GM19193 (cell line): ENCODE measurements around the gene PYCARD.
A peak's percentile ranks its signal among the peaks of the same experiment; 100 is the strongest.

Experiments
- POLR2A ChIP-seq: IDR thresholded peaks from 4 replicates; pipeline ENCODE4 v1.6.1; 2011; ENCODE audit not compliant: insufficient read depth, insufficient read length; ENCODE audit errors: extremely low read depth

Gene PYCARD

DNA sequence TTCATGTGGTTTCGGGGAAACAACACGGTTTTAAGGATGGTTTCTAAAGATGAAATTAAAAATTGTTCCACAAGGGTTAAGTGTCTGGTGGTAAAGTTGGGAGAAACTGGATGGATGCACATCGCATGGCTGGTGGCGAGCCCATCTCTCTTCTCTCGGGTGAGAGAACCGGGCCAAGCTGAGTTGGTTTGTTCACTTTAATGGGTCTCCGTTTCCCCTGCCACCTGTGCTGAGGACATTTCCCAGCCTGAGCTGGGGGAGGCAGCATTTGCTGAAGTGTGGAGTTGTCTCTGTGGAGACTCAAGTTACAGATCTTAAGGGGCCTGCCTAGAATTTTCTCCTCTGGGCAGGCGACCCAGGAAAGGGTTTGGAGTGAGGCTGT is 14.8 kb downstream of the PYCARD start:
- peak; percentile 25 for TF ChIP-seq POLR2A

DNA sequence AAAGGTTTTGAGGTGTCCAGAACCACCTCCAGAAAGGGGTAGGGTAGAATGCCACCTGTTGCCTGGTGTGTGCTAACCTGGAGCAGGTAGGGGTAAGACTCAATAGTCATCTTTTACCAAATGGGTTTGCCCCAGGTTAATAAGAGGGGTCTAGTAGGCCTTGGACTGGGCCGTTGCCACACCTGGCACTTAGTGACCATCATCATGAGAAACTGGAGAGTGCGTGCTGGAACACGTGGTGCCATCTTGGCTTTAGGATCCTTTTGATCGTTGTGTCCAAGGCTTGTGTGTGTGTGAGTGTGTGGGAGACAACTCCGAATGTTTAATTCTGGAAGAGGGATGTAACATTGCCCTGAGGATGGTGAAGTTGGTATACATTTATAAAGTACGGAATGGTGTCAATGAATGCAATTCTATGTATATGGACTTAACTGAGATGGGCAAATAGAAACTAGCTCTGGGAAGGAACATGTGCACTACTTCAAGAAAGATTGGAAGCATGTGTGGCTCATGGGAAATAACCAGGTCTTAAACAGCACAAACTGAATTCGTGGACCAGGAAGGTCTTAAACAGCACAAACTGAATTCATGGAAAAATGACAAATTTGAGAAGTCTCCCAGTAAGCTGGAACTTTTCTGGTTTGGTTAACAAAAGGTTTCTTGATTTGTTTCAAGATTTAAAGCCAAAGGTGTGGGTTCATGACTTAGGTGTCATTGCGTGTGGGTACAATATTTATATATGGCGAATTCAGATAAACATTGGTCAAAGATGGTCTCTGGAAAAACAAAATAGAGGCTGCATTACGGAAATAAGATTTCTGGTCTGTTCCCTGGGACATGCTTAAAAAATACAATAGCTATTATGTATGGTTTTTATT is 15.4 kb downstream of the PYCARD start:
- peak; percentile 21 for TF ChIP-seq POLR2A

DNA sequence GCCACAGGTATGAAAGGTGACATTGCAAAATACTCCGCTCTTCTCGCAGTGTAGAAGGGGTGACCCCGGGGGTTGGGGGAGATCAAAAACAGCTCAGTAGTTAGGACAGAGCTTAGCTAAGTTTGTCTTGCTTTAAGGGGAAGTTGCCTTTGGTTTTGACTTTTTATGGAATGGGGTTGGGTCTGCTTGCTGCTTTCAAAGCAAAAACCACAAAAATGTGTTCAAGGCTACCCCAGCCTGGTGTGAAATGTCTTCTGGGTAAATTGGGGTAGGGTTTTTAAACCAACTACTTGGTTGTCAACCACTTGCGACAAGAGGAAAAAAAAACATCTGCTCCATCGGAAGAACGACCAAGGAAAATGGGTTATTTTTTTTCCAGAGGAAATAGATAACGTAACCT is 16.4 kb downstream of the PYCARD start:
- TF ChIP-seq POLR2A, result no peak

DNA sequence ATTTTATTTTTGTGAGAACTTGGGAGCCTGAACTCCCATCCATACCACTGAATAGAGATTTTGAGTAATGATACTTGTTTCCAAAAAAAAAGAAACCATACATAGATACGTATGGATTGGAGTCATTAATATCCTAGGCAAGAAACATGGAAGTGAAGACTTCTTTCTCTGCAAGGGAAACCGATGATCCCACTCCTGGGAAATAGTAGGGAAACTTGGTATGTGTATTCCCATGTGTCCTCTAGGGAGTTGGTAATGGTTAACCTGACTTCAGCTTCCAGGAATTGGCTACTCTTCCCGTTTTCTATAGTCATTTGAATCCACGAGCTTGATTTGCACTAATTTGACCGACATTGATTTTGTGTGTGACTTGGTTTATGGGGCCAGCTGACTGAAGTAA is 17.2 kb downstream of the PYCARD start:
- no peak for TF ChIP-seq POLR2A

DNA sequence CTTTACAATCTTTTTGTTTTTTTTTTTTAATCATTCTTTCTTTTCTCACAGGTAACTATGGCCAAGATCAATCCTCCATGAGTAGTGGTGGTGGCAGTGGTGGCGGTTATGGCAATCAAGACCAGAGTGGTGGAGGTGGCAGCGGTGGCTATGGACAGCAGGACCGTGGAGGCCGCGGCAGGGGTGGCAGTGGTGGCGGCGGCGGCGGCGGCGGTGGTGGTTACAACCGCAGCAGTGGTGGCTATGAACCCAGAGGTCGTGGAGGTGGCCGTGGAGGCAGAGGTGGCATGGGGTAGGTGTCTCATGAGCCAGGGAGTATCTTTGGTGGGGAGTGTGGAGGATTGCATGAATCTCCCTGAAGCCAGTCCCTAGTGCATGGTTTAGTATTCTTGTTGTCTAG is 17.7 kb downstream of the PYCARD start:
- TF ChIP-seq POLR2A, result no peak

DNA sequence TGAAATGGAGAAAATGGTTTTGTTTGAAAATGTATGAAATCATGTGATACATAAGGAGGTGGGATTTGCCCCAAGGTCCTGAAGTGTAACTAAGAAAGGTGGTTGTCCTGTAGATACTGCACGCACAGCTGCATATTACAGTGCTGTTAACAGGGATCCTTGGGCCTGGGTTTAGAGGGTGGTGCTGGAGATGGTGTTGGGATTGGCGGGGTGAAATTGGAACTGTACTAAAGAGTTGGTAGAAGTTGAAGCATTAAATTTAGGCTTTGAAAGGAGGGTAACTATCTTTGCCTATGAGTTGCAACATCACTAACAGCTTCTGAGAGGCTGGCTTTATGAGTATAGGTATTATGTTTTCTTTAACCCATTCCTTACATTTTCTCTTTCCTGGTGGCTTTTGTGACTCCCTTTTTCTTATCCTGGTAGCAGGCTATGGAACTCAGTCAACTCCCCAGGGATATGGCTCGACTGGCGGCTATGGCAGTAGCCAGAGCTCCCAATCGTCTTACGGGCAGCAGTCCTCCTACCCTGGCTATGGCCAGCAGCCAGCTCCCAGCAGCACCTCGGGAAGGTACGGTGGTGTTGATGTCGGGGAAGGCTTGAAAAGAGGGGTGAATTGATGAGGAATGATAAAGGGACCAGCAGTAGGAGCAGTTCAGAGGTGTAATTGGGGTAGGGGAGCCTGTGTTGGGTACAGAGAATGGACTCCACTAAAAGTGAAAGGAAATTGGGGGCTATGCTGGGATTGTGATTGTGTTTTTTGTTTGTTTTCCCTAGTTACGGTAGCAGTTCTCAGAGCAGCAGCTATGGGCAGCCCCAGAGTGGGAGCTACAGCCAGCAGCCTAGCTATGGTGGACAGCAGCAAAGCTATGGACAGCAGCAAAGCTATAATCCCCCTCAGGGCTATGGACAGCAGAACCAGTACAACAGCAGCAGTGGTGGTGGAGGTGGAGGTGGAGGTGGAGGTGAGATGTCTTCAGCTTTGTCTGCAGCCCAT is 18.8 kb downstream of the PYCARD start:
- no peak for TF ChIP-seq POLR2A

DNA sequence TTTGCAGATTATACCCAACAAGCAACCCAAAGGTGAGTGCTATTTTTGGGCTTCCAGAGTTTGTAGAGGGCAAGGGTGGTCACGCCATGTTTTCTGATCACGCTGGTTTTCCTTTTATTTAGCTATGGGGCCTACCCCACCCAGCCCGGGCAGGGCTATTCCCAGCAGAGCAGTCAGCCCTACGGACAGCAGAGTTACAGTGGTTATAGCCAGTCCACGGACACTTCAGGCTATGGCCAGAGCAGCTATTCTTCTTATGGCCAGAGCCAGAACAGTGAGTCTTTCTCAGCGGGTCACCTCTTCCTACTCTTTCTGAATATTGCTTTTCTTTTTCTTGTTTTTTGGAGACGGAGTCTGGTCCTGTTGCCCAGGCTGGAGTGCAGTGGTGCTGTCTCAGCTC is 20.2 kb downstream of the PYCARD start:
- TF ChIP-seq POLR2A, result no peak

DNA sequence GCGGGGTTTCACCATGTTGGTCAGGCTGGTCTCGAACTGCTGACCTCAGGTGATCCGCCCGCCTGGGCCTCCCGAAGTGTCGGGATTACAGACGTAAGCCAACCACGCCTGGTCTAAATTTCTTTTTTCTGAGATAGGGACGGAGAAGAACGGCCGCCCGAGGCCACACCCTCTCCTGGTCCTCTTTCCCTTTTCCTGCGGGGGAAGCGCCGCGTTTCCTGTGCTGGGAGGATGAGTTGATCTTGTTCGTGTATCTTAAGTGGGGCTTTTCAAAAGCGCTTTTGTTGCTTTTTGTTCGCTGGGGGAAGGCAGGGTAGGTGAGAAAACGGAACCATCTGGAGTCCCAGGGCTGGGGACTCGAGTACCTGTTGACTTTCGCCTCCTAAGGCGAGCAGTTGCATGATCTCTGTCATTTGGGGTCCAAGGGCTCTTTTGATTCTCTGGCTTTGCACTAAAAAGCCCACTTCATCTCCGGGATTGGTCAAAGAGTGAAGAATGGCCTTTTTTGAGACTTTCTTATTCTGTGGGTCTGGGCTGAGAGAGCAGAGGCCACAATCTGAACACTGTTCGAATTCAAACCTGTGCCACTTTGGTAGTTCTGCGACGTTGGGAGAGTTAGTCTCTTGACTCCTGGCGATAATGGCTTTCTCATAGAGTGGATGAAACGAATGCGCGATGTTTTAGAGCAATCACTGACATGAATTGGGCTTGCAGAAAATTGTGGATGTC is 21.3 kb downstream of the PYCARD start:
- no peak for TF ChIP-seq POLR2A

DNA sequence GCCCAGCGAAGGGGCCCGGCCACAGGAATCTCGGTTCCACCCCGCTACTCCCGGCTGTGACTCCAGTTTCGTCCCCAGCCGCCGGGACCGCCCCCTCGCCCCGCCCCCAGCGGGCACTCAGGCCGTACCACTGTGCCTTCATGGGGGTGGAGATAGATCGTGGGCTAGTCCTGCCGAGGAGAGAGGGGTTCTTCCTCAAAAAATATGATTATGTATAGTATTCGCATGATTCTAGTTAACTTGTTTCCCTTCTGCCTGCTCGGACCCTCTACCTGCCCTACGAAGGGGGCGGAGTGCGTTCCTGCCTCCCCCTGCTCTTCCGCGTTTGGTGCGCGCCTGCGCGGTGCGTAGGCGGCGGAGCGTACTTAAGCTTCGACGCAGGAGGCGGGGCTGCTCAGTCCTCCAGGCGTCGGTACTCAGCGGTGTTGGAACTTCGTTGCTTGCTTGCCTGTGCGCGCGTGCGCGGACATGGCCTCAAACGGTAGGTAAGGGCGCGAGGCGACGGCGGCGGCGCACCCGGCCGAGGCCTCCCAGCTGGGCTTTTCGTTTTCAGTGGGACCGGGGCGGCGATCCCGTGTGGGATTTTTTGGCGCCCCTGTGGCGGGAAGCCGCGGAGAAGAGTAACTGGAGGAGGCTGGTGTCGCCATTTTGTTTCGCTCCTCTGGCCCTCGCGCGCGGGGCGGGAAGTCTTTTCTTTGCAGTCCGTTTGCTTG is 22.7 kb downstream of the PYCARD start, which contains the start of gene FUS:
FUS (plus strand) TSS at position 393 of the 713 bp plus-strand sequence; CDS start at position 469, 76 bp downstream.
- peak; percentile 100 for TF ChIP-seq POLR2A

DNA sequence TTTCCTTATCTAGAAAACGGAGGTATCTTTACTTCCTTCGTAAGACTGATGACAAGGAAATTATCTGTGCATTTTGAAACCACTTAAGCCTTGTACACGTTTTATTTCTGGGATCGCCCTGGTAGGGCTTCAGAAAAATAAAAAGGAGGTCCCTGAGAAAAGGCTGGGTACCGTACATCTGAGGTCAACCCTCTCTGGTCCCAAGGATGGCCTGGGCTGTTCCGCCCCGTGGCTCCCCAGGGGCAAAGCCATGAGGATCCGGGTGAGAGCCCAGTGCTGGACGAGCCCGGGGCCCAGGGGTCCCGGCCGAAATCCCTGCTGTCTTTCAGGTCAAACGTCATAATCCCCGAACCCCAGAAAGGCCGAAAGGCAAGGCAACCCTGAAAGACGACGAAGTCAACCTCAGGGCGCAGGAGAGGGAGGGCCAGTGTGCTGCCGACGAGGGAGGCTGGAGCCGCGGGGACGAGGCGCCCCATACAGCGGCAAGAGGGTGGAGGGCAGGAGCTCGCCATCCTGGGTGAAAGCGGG is 23.3 kb downstream of the PYCARD start:
- TF ChIP-seq POLR2A, result no peak

DNA sequence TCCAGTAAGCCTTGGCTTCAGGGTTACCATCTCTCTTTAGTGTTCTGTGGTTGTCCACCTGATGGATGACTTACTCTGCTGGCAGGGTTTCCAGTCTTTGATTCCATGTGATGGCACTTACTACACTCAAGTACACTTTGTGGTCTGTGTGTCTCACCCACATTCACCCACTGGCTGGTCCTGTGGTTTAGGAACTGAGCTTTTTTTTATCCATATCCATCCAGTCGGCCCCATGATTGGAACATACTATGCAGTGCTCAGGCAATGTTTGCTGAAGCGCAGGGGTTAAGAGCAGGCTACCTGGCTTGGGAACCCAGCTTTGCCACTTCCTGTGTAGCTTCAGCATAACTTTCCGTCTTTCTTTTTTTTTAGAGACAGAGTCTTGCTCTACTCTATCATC is 25.4 kb downstream of the PYCARD start:
- TF ChIP-seq POLR2A, result no peak

DNA sequence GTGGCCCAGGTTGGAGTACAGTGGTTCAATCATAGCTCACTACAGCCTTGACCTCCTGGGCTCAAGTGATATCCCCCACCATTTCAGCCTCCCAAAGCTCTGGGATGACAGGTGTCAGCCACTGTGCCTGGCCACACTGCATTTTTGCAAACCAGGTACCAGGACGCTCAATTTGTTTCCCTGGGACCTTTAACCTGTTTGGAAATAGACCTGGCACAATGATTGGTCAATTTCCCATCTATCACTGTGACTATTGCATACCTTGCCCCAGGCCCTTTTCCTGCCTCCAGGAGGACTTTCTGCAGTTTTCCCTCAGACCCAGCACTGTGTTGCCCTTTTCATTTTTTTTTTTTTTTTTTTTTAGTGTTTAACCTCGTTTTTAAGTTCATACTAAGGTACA is 33.7 kb downstream of the PYCARD start:
- TF ChIP-seq POLR2A, result no peak

DNA sequence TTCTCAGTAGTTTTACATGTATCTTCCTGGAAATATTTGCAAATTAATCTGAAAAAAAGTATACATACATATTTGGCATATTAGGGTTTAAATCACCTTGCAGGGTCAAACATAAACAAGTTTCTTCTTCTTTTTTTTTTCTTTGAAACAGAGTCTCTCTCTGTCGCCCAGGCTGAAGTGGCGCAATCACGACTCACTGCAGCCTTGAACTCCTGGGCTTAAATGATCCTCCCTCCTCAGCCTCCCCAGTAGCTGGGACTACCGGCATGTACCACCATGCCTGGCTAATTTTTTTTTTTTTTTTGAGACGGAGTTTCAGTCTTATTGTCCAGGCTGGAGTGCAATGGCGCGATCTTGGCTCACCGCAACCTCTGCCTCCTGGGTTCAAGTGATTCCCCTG is 35.2 kb downstream of the PYCARD start:
- TF ChIP-seq POLR2A, result no peak

DNA sequence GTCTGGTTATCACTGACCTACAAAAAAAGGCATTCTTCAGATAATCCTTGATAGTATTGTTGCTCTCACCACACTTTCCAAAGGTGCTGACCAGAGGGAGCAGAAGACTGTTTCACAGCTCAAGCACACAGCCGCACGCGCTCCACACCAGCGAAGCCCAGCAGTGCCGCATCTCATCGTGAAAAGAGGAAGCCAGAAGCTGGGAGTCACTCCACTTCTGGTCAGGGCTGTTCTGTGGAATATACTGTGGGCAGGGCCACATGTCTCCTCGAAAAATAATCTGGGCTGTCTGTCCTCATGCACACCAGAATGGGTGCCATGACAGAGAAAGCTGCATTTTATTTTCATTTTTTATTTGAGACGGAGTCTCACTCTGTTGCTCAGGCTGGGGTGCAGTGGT is 45.4 kb downstream of the PYCARD start:
- no peak for TF ChIP-seq POLR2A
